Stimulated activated CD8-positive, alpha-beta memory T cell treated with anti-CD3 and anti-CD28 coated beads, Interleukin-15, amount 100 ng/mL, for 24 hours (primary cell): ENCODE measurements around the gene SCFD2.

ENCODE experiments used
- DNase-seq: peaks from one replicate; pipeline ENCODE4 v3.0.0-alpha.2; 2020; ENCODE audit warnings: low read depth

SCFD2 gene

GRCh38 chr4:52952540-52952939 is 413.3 kb downstream of the SCFD2 start:
- DNase-seq: no peak

GRCh38 chr4:52951016-52951415 is 414.8 kb downstream of the SCFD2 start:
- DNase-seq: no peak

GRCh38 chr4:52950226-52950625 is 415.6 kb downstream of the SCFD2 start:
- DNase-seq: no peak

- DNase-seq: no peak
Measured at GRCh38 chr4:52949336-52949735, 416.5 kb downstream of the SCFD2 start.

GRCh38 chr4:52948057-52948423 is 417.8 kb downstream of the SCFD2 start:
- DNase-seq: no peak

- DNase-seq: no peak
Measured at GRCh38 chr4:52947401-52948056, 418.3 kb downstream of the SCFD2 start.

- no peak for DNase-seq
Measured at GRCh38 chr4:52946855-52947254, 419.0 kb downstream of the SCFD2 start.

- DNase-seq: no peak
Measured at GRCh38 chr4:52945982-52946381, 419.9 kb downstream of the SCFD2 start.

GRCh38 chr4:52945326-52945898 is 420.4 kb downstream of the SCFD2 start:
- DNase-seq: no peak

GRCh38 chr4:52943677-52944076 is 422.2 kb downstream of the SCFD2 start:
- DNase-seq: no peak

GRCh38 chr4:52942936-52943335 is 422.9 kb downstream of the SCFD2 start:
- no peak for DNase-seq

- DNase-seq: no peak
Measured at GRCh38 chr4:52941450-52941849, 424.4 kb downstream of the SCFD2 start.

- DNase-seq: no peak
Measured at GRCh38 chr4:52939739-52940138, 426.1 kb downstream of the SCFD2 start.

GRCh38 chr4:52939325-52939724 is 426.5 kb downstream of the SCFD2 start:
- DNase-seq: no peak

- DNase-seq: no peak
Measured at GRCh38 chr4:52937829-52938228, 428.0 kb downstream of the SCFD2 start.

- no peak for DNase-seq
Measured at GRCh38 chr4:52936729-52937128, 429.1 kb downstream of the SCFD2 start.

- no peak for DNase-seq
Measured at GRCh38 chr4:52935317-52935716, 430.5 kb downstream of the SCFD2 start.

GRCh38 chr4:52933738-52934137 is 432.1 kb downstream of the SCFD2 start:
- no peak for DNase-seq

- no peak for DNase-seq
Measured at GRCh38 chr4:52932591-52933470, 433.0 kb downstream of the SCFD2 start.

GRCh38 chr4:52931243-52931642 is 434.6 kb downstream of the SCFD2 start:
- no peak for DNase-seq

GRCh38 chr4:52926196-52926974 is 439.5 kb downstream of the SCFD2 start:
- DNase-seq: no peak

- no peak for DNase-seq
Measured at GRCh38 chr4:52925531-52925968, 440.3 kb downstream of the SCFD2 start.
